MG63 (cell line): ENCODE measurements around the gene EMILIN1. TPM values are rescaled to one million over a fixed set of nuclear protein-coding genes. Genes with fewer than 3 reads are reported as not detected.
"Not testable (repeated sequence)": the region's sequence is repeated elsewhere in the genome, so short reads cannot be mapped to it uniquely, and the experiment has no call there.

ENCODE experiments used
- DNase-seq: peaks from one replicate; pipeline ENCODE4 v3.0.0-alpha.2; 2020
- H3K27me3 ChIP-seq: fragments of 250-450 bp; sonication (Bioruptor Pico); 2 replicates; pipeline ENCODE4 v1.5.1; 2020; ENCODE audit warnings: mild to moderate bottlenecking, moderate library complexity
- H3K36me3 ChIP-seq: fragments of 250-450 bp; sonication (Bioruptor Pico); 2 replicates; pipeline ENCODE4 v1.5.1; 2020; ENCODE audit warnings: mild to moderate bottlenecking, moderate library complexity
- H3K4me3 ChIP-seq: fragments of 250-450 bp; sonication (Bioruptor Pico); 2 replicates; pipeline ENCODE4 v1.5.1; 2020; ENCODE audit warnings: mild to moderate bottlenecking, moderate library complexity
- H3K9me3 ChIP-seq: fragments of 250-450 bp; sonication (Bioruptor Pico); 2 replicates; pipeline ENCODE4 v1.5.1; 2020; ENCODE audit warnings: mild to moderate bottlenecking, moderate library complexity
- total RNA-seq: library from RNA; depleted of rRNA; stranded (reverse); fragments of >200 nt; shearing (Covaris generic); gene quantifications from 2 replicates; pipeline ENCODE4 v1.2.3, GENCODE V29; 2014; ENCODE audit warnings: low replicate concordance

EMILIN1 gene
- total RNA-seq, 1 experiment from 2014 or later = 144 TPM

GRCh38 chr2:27071990-27072830 lies 6.2 kb upstream of the EMILIN1 start:
- Histone ChIP-seq H3K36me3 (peaks cover 33% of the 10 kb centered on the region), H3K27me3 (no peaks in the 10 kb centered on the region), H3K4me3 (peak overlapping the region; percentile 92), H3K9me3 (no peaks in the 10 kb centered on the region)
- DNase-seq = peak; percentile 59

DNA sequence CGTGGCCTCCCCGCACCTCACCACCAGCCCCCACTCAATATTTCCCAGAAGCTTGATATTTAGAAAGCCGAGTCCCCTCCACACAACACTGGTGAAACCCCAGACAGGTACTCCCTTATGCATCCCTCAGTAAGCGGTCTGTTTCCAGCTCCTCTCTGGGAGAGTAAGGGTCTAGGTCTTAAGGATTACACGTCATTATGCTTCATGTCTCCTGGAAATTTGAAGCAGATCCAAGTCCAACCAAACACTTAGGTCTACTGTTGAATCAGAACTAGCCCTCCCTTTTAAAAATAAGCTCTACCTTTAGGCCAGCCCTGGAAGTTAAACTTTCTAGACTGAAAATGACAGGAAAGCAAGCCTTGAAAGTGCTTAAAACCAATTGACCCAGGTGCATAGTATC lies 5.5 kb upstream of the EMILIN1 start:
- no peaks in the 10 kb centered on the region for H3K9me3 ChIP-seq
- H3K4me3 ChIP-seq = no peak overlapping the region
- peaks cover 26% of the 10 kb centered on the region for H3K36me3 ChIP-seq
- no peak for DNase-seq
- no peaks in the 10 kb centered on the region for H3K27me3 ChIP-seq

DNA sequence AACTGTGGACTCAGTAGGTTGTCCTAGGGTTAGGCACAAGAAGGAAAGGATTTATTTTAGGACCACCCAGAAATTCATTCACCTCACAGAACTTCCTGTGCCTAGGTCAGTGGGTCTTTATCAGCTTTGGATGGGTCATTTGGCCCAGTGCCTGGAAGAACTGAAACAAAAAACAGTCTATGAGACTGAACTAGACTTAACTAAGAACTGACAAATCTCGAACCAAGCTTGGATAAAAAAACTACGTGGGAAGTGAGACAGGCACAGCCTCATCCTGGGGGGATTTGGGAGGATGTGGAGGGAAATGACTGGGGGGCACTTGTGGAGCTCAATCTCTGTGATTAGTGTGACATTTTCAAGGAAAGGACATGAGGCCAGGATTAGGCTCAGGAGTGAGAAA lies 4.6 kb upstream of the EMILIN1 start:
- Histone ChIP-seq H3K9me3 (no peaks in the 10 kb centered on the region), H3K4me3 (no peak overlapping the region), H3K27me3 (no peaks in the 10 kb centered on the region), H3K36me3 (peaks cover 20% of the 10 kb centered on the region)
- no peak for DNase-seq

DNA sequence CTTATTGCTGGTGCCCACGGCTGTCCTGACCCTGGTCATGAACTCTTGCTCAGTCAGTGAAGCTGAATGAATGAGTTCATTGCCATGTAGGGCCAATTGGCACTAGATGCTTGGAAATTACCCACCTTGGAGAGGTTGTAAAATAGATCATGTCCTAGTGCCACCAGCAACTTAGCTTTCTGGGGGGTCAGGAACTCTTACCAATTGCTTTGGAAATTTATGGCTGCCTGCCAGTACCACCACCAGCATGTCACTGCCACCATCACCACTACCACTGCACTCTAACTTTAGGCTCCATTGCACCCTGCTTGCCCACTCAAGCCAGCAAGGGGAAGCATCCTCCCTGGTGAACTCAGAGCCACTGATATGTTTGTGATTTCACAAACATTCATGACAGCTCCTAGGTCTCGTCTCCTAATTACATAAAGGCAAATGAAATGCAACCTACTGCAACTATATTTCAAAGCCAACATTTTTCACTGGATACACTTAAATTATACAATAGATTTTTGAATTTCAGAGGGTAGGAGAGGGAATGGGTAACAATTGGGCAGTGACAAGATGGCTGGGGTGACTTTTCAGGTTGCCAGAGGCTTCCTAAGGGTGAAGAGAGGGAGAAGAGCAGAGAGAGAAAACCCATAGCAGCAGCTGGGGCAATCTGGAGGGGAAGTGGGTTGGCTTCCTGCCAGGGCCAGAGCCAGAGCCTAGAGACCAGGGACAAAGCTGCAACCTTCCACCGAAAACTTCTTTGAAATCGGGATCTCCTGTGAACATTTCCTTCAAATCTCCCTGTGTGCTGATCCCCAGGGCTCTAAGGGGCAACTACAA lies 3.5 kb upstream of the EMILIN1 start:
- H3K9me3 ChIP-seq = no peaks in the 10 kb centered on the region
- H3K27me3 ChIP-seq = no peaks in the 10 kb centered on the region
- H3K36me3 ChIP-seq = peaks cover 8% of the 10 kb centered on the region
- no peak for DNase-seq
- H3K4me3 ChIP-seq = no peak overlapping the region

DNA sequence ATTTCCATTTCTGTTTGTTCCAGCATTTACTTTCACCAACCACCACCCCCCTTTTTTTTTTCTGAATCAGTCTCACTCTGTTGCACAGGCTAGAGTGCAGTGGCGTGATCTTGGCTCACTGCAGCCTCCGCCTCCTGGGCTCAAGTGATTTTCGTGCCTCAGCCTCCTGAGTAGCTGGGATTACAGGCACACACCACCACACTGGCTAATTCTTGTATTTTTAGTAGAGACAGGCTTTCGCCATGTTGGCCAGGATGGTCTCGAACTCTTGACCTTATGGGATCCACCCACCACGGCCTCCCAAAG lies 2.9 kb upstream of the EMILIN1 start:
- not testable (repeated sequence) for DNase-seq, H3K36me3 ChIP-seq, H3K9me3 ChIP-seq, H3K4me3 ChIP-seq, H3K27me3 ChIP-seq

DNA sequence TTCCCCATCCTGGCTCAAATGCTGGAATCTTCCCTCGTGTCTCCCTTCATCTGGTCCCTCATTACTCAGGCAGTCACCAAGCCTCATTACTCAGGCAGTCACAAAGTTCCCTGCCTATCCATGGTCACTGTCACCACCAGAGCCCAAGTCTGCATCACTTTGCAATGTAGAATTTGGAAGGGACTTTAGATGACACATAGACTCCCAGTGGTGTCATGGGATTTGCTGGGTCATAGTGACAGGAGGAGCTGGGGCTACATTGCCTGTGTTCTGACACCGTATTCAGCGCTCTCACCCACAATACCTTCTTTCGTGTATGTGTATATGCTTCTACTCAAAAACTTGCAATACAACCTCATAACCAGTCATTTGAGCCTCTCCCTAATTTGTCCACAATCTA lies 2.1 kb upstream of the EMILIN1 start:
- Histone ChIP-seq H3K4me3 (no peak overlapping the region), H3K27me3 (no peaks in the 10 kb centered on the region), H3K36me3 (peaks cover 8% of the 10 kb centered on the region), H3K9me3 (no peaks in the 10 kb centered on the region)
- DNase-seq = no peak

- H3K36me3 ChIP-seq = peaks cover 15% of the 10 kb centered on the region
- H3K27me3 ChIP-seq = no peaks in the 10 kb centered on the region
- no peaks in the 10 kb centered on the region for H3K9me3 ChIP-seq
- DNase-seq = no peak
- H3K4me3 ChIP-seq = no peak overlapping the region
These were observed 1.2 kb upstream of the EMILIN1 start for GRCh38 chr2:27077231-27077630.

- H3K4me3 ChIP-seq = peak overlapping the region; percentile 56
- no peaks in the 10 kb centered on the region for H3K9me3 ChIP-seq
- H3K27me3 ChIP-seq = no peaks in the 10 kb centered on the region
- DNase-seq = no peak
- H3K36me3 ChIP-seq = peaks cover 17% of the 10 kb centered on the region
These were observed 1.1 kb downstream of the EMILIN1 start for GRCh38 chr2:27079233-27080139.

DNA sequence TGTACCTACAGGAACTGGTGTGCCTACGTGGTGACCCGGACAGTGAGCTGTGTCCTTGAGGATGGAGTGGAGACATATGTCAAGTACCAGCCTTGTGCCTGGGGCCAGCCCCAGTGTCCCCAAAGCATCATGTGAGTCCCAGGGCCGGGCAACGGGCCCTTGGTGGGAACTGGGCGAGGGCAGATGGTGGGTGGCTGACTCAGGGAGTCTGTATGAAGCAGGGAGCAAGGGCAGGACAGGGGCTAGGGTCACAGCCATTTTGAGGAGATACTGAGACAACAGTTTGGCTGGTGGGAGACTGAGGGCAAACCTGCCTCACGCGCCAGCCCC lies 1.7 kb downstream of the EMILIN1 start:
- peak overlapping the region; percentile 56 for H3K4me3 ChIP-seq
- no peaks in the 10 kb centered on the region for H3K27me3 ChIP-seq
- H3K9me3 ChIP-seq = no peaks in the 10 kb centered on the region
- peaks cover 20% of the 10 kb centered on the region for H3K36me3 ChIP-seq
- peak; percentile 23 for DNase-seq

DNA sequence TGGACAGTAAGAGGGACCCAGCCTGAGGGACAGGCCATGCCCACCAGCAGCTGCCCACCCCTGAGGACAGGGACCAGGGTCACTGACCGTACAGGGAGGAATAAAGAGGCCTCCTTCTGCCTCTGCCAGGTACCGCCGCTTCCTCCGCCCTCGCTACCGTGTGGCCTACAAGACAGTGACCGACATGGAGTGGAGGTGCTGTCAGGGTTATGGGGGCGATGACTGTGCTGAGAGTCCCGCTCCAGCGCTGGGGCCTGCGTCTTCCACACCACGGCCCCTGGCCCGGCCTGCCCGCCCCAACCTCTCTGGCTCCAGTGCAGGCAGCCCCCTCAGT lies 2.2 kb downstream of the EMILIN1 start:
- peak overlapping the region; percentile 56 for H3K4me3 ChIP-seq
- no peak for DNase-seq
- H3K36me3 ChIP-seq = peaks cover 24% of the 10 kb centered on the region
- no peaks in the 10 kb centered on the region for H3K9me3 ChIP-seq
- H3K27me3 ChIP-seq = no peaks in the 10 kb centered on the region

GRCh38 chr2:27081984-27082772 lies 3.8 kb downstream of the EMILIN1 start:
- H3K4me3 ChIP-seq = no peak overlapping the region
- no peaks in the 10 kb centered on the region for H3K9me3 ChIP-seq
- no peak for DNase-seq
- peaks cover 24% of the 10 kb centered on the region for H3K36me3 ChIP-seq
- H3K27me3 ChIP-seq = no peaks in the 10 kb centered on the region

GRCh38 chr2:27082773-27083409 lies 4.5 kb downstream of the EMILIN1 start:
- no peak for DNase-seq
- no peaks in the 10 kb centered on the region for H3K9me3 ChIP-seq
- no peaks in the 10 kb centered on the region for H3K27me3 ChIP-seq
- H3K4me3 ChIP-seq = no peak overlapping the region
- H3K36me3 ChIP-seq = peaks cover 24% of the 10 kb centered on the region

GRCh38 chr2:27083410-27084296 lies 5.2 kb downstream of the EMILIN1 start:
- H3K9me3 ChIP-seq = no peaks in the 10 kb centered on the region
- H3K36me3 ChIP-seq = peaks cover 24% of the 10 kb centered on the region
- no peak overlapping the region for H3K4me3 ChIP-seq
- H3K27me3 ChIP-seq = no peaks in the 10 kb centered on the region
- no peak for DNase-seq

DNA sequence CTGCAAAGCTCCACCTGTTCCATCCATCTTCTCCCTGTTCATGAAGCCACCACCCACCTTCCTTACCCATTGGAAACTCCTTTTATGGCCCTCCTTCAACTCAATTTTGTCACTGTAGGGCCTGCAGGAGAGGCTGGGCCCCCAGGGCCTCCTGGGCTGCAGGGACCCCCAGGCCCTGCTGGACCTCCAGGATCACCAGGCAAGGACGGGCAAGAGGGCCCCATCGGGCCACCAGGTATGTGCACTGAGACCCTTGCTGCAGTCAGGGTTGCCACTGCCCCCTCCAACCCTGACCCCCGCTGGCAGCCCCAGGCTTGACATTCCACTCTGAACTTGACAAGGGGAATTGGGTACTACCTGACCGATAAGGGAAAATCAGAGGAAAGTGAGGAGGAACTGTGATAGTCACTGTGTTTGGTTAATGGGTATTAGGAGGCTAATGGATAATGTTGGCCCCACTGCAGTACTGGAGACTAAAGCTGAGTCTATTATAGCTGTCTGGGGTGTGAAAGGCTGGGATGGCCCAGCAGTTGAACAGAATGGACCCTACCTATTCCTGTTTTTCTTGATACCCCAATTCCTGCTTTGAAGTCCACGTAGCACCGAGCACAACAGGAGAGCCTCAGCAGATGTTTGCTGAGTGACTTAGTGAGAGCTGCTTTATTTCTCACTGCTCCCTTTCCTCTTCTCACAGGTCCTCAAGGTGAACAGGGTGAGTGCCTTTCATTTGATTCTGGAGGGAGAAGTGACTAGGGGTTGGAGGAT lies 6.1 kb downstream of the EMILIN1 start:
- peaks cover 24% of the 10 kb centered on the region for H3K36me3 ChIP-seq
- DNase-seq = no peak

More for the DNA sequence above, 6.1 kb downstream of the EMILIN1 start:
- no peaks in the 10 kb centered on the region for H3K9me3 ChIP-seq
- no peak overlapping the region for H3K4me3 ChIP-seq
- no peaks in the 10 kb centered on the region for H3K27me3 ChIP-seq
